ENCODE data around the gene USP25.

The USP25 gene

DNA sequence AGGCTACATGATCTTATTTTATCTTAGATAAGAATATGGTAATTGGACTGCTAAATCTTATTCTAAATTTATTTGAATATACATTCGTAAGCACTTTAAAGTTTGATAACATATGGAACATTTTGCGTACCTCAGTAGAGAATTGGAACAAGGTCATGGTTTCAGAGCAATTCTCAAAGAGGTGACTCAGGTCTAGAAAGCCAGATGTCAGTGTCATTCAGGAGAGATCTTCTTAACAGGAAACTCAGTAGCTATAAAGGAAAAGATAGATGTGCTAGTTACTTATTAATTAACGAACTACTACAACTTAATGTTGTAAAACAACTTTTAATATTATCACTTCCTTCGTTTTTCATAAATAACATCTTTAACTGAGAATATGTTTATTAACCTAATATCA, 142.5 kb downstream of the USP25 start:
- peaks cover 24 to 37% of the 10 kb centered on the region in 2 donors for H3K36me3 ChIP-seq (ENCODE audit: control insufficient read depth in 1 of 2, insufficient read depth in 2 of 2, low read length in 2 of 2)
- no peaks in the 10 kb centered on the region for H3K4me1 ChIP-seq (ENCODE audit: control insufficient read depth in 1 of 2, insufficient read depth in 2 of 2, low read length in 2 of 2)
- H3K27ac ChIP-seq (ENCODE audit: low read length): no peak overlapping the region
- no peaks in the 10 kb centered on the region for H3K9me3 ChIP-seq (ENCODE audit: control insufficient read depth in 1 of 2, low read length in 2 of 2)
- H3K4me3 ChIP-seq (ENCODE audit: low read depth in 1 of 2, low read length in 2 of 2): no peak overlapping the region
- no peaks in the 10 kb centered on the region for H3K27me3 ChIP-seq (ENCODE audit: low read depth, low read length)

DNA sequence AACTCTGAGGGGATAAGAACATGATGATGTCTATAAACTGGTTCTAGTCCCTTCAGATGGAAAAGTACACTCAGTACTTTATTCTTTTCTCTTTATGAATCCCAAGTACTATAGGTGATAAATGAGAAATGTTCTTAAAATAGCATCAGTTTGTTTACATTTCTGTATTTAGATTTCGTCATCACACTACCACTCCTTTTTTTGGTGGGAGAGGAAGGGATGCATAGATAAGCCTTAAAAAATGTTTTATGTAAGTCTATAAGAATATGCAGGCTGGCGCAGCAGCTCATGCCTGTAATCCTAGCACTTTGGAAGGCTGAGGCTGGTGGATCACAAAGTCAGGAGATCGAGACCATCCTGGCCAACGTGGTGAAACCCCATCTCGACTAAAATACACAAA, 144.8 kb downstream of the USP25 start:
- no peak overlapping the region for H3K4me3 ChIP-seq (ENCODE audit: low read depth in 1 of 2, low read length in 2 of 2)
- no peak overlapping the region for H3K27ac ChIP-seq (ENCODE audit: low read length)
- no peaks in the 10 kb centered on the region for H3K9me3 ChIP-seq (ENCODE audit: control insufficient read depth in 1 of 2, low read length in 2 of 2)
- peaks cover 28 to 30% of the 10 kb centered on the region in 2 donors for H3K36me3 ChIP-seq (ENCODE audit: control insufficient read depth in 1 of 2, insufficient read depth in 2 of 2, low read length in 2 of 2)
- no peaks in the 10 kb centered on the region for H3K27me3 ChIP-seq (ENCODE audit: low read depth, low read length)
- H3K4me1 ChIP-seq (ENCODE audit: control insufficient read depth in 1 of 2, insufficient read depth in 2 of 2, low read length in 2 of 2): no peaks in the 10 kb centered on the region

DNA sequence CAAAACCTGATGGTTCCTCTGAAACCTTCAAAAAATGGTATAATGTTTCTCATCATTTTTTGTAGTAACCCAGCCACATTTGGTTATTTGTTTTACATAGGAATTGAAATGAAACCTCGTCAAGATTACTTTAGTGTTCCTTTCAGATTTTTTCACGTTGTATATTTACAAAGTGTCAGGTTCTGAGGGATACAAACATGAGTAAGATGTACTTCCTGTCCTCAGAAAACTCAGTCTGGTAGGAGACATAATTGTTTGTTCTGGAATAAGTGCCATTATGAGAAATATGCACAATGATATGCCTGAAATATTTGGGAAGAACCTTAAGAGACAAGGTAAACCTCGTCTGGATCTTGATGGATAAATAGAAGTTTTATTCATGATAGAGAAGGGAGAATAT, 145.5 kb downstream of the USP25 start:
- no peak overlapping the region for H3K4me3 ChIP-seq (ENCODE audit: low read depth in 1 of 2, low read length in 2 of 2)
- no peaks in the 10 kb centered on the region for H3K9me3 ChIP-seq (ENCODE audit: control insufficient read depth in 1 of 2, low read length in 2 of 2)
- no peaks in the 10 kb centered on the region for H3K4me1 ChIP-seq (ENCODE audit: control insufficient read depth in 1 of 2, insufficient read depth in 2 of 2, low read length in 2 of 2)
- H3K27ac ChIP-seq (ENCODE audit: low read length): no peak overlapping the region
- H3K36me3 ChIP-seq (ENCODE audit: control insufficient read depth in 1 of 2, insufficient read depth in 2 of 2, low read length in 2 of 2): peaks cover 31 to 33% of the 10 kb centered on the region in 2 donors
- no peaks in the 10 kb centered on the region for H3K27me3 ChIP-seq (ENCODE audit: low read depth, low read length)

DNA sequence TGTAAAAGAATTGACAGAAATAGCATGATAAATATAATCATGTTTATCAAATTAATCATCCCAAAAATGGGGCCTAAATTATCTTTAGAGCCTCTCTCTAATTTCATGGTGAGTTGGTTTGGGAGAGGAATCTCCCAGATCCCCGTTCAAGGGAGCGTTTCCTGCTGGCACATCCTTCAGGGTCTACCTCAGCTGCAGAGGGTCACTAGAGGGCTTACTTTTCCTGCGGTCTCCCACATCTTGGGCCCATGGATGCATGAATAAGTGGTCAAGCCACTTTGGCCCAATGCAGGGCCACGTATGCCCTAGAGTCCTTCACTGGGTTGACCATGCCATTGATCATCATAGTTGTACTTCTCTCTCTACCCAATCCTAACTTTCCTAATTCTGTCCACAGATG, 164.1 kb downstream of the USP25 start:
- Histone ChIP-seq H3K36me3 (ENCODE audit: control insufficient read depth in 1 of 2, insufficient read depth in 2 of 2, low read length in 2 of 2) (no peaks in the 10 kb centered on the region), H3K27ac (ENCODE audit: low read length) (no peak overlapping the region), H3K27me3 (ENCODE audit: low read depth, low read length) (no peaks in the 10 kb centered on the region), H3K9me3 (ENCODE audit: control insufficient read depth in 1 of 2, low read length in 2 of 2) (no peaks in the 10 kb centered on the region), H3K4me1 (ENCODE audit: control insufficient read depth in 1 of 2, insufficient read depth in 2 of 2, low read length in 2 of 2) (peaks cover 0 to 3% of the 10 kb centered on the region in 2 donors), H3K4me3 (ENCODE audit: low read depth in 1 of 2, low read length in 2 of 2) (no peak overlapping the region)

DNA sequence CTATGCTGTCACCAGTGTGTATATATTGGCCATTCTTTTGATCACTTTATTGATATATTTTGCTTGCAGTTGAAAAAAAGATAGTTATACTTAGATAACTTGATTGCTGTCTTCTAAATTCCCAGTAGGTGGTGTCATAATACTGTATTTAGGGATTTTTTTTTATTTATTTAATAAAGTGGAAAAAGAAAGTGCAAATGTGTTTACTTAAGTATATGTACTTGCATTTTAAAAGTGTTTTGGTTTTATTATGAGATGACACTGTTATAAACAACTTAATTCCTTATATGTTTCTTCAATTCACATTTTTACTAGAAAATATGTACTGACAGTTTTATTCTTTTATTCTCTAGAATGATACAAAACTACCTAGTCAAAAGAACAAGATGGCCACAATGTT, 164.8 kb downstream of the USP25 start:
- no peaks in the 10 kb centered on the region for H3K36me3 ChIP-seq (ENCODE audit: control insufficient read depth in 1 of 2, insufficient read depth in 2 of 2, low read length in 2 of 2)
- no peaks in the 10 kb centered on the region for H3K9me3 ChIP-seq (ENCODE audit: control insufficient read depth in 1 of 2, low read length in 2 of 2)
- peaks cover 0 to 3% of the 10 kb centered on the region in 2 donors for H3K4me1 ChIP-seq (ENCODE audit: control insufficient read depth in 1 of 2, insufficient read depth in 2 of 2, low read length in 2 of 2)
- no peaks in the 10 kb centered on the region for H3K27me3 ChIP-seq (ENCODE audit: low read depth, low read length)
- no peak overlapping the region for H3K4me3 ChIP-seq (ENCODE audit: low read depth in 1 of 2, low read length in 2 of 2)
- H3K27ac ChIP-seq (ENCODE audit: low read length): no peak overlapping the region

DNA sequence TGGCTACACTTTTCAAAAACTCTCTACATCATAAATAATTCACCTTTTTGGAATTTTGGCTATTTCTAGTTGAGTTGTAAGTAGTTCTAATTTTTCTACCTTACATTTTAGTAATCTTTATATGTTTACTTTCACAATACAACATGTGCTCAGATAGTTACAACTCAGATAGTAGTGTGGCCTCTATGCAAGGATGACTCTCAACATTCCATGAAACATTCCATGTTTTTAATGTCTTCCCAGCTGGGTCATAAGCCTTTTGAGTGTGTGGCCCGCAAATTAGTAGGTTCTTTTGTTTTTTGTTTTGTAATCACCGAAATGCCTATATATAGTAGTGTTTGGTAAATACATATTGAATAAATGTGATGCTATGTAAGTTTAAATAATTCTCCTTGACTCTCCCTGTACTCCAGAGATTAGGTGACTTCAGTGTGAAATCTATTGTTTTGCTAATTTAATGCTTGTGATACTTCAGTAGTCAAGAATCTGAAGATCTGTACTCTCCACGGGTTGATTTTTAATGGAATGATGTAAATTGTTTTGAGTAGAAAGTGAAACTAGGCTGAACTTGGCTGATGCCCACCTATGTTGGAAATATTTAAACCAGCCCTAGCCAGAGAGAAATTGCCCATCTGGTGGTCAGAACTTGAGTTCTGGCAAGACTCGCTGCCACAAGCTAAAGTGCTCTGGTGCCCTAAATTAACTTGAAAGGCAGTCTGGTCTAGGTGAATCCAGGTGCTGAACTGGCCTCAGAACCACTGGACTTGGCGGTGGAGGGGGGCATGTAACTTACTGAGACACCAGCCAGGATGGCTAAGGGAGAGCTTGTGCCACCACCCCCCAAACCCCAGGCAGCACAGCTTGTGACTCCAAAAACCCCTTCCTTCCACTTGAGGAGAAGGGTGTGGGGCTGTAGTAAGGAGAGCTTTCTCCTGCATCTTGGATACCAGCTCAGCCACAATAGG, 165.6 kb downstream of the USP25 start:
- Histone ChIP-seq H3K9me3 (ENCODE audit: control insufficient read depth in 1 of 2, low read length in 2 of 2) (no peaks in the 10 kb centered on the region), H3K4me3 (ENCODE audit: low read depth in 1 of 2, low read length in 2 of 2) (no peak overlapping the region), H3K27me3 (ENCODE audit: low read depth, low read length) (no peaks in the 10 kb centered on the region), H3K27ac (ENCODE audit: low read length) (no peak overlapping the region), H3K4me1 (ENCODE audit: control insufficient read depth in 1 of 2, insufficient read depth in 2 of 2, low read length in 2 of 2) (peaks cover 0 to 3% of the 10 kb centered on the region in 2 donors), H3K36me3 (ENCODE audit: control insufficient read depth in 1 of 2, insufficient read depth in 2 of 2, low read length in 2 of 2) (no peaks in the 10 kb centered on the region)

DNA sequence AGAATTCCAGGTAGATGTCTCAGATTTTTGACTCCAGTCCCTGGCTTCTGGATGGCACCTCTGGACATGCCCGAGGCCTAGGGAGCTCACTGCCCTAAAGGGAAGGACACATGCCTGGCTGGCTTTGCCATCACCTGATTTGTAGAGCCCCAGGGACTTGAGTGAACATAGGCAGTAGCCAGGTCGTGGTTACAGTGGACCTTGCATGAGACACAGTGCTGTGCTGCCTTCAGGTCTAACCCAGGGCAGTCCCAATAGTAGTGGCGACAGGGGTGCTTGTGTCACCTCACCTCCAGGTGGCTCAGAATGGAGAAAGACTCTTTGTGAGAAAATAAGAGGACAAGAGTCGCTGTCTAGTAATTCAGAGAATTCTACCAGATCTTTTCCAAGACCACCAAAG, 166.7 kb downstream of the USP25 start:
- Histone ChIP-seq H3K36me3 (ENCODE audit: control insufficient read depth in 1 of 2, insufficient read depth in 2 of 2, low read length in 2 of 2) (no peaks in the 10 kb centered on the region), H3K4me3 (ENCODE audit: low read depth in 1 of 2, low read length in 2 of 2) (no peak overlapping the region), H3K4me1 (ENCODE audit: control insufficient read depth in 1 of 2, insufficient read depth in 2 of 2, low read length in 2 of 2) (peaks cover 0 to 3% of the 10 kb centered on the region in 2 donors), H3K9me3 (ENCODE audit: control insufficient read depth in 1 of 2, low read length in 2 of 2) (peaks cover 0 to under 1% of the 10 kb centered on the region in 2 donors), H3K27ac (ENCODE audit: low read length) (no peak overlapping the region), H3K27me3 (ENCODE audit: low read depth, low read length) (no peaks in the 10 kb centered on the region)

DNA sequence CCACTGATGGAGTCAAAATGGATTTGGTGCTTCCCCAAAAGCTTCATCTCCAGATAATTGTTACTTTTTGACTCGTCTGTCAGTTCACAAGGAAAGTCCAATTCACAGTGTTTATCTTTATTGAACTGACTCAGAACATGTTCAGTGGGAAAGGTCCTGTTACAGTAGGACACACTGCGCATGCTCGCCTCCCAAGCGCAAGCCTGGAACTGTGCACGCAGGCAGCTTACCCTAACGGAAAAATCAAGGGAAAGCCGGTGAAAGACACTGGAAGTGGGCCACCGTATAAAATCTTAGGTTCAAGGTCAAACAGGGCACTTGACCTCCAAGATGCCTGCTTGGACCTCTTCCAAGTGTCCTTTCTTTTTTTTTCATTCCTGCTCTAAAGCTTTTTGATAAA, 174.6 kb downstream of the USP25 start:
- Histone ChIP-seq H3K36me3 (ENCODE audit: control insufficient read depth in 1 of 2, insufficient read depth in 2 of 2, low read length in 2 of 2) (no peaks in the 10 kb centered on the region), H3K27ac (ENCODE audit: low read length) (no peak overlapping the region), H3K27me3 (ENCODE audit: low read depth, low read length) (no peaks in the 10 kb centered on the region), H3K9me3 (ENCODE audit: control insufficient read depth in 1 of 2, low read length in 2 of 2) (peaks cover 0 to 12% of the 10 kb centered on the region in 2 donors), H3K4me1 (ENCODE audit: control insufficient read depth in 1 of 2, insufficient read depth in 2 of 2, low read length in 2 of 2) (no peaks in the 10 kb centered on the region), H3K4me3 (ENCODE audit: low read depth in 1 of 2, low read length in 2 of 2) (no peak overlapping the region)

DNA sequence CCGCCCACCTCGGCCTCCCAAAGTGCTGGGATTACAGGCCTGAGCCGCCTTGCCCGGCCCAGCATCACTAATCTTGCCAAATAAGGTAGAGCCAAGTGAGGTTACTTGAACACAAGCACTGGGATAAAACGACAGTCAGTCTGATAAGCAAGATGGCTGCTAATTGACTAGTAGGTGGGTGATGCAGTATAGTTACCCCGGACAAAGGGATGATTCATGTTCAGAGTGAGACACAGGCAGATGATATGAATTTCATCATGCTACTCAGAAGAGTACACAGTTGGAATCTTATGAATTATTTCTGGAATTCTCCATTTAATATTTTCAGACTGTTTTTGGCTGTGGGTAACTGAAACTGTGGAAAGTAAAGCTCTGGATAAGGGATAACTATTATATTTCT, 178.4 kb downstream of the USP25 start:
- Histone ChIP-seq H3K27ac (ENCODE audit: low read length) (no peak overlapping the region), H3K36me3 (ENCODE audit: control insufficient read depth in 1 of 2, insufficient read depth in 2 of 2, low read length in 2 of 2) (no peaks in the 10 kb centered on the region), H3K27me3 (ENCODE audit: low read depth, low read length) (no peaks in the 10 kb centered on the region), H3K9me3 (ENCODE audit: control insufficient read depth in 1 of 2, low read length in 2 of 2) (peaks cover 0 to 13% of the 10 kb centered on the region in 2 donors), H3K4me1 (ENCODE audit: control insufficient read depth in 1 of 2, insufficient read depth in 2 of 2, low read length in 2 of 2) (no peaks in the 10 kb centered on the region), H3K4me3 (ENCODE audit: low read depth in 1 of 2, low read length in 2 of 2) (no peak overlapping the region)

DNA sequence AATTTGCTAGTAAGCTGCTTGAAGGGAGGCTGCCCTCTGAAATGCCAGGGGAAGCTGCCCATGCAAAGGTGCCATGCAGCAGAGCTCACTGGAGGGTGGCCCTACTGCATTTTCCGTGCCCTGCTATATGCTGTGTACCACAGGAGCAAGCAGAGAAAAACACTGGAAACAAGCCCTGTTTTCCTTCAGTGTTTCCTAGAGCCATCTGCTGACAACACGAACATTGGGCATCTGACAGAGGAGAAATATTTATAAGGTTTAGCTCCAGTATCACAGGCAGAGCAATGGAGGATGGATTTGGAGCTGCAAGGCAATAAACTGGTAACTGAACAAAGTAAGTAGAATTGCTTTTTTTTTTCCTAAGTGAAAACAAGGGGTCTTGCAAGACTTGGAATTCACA, 198.4 kb downstream of the USP25 start:
- H3K36me3 ChIP-seq (ENCODE audit: control insufficient read depth in 1 of 2, insufficient read depth in 2 of 2, low read length in 2 of 2): no peaks in the 10 kb centered on the region
- H3K4me1 ChIP-seq (ENCODE audit: control insufficient read depth in 1 of 2, insufficient read depth in 2 of 2, low read length in 2 of 2): no peaks in the 10 kb centered on the region
- no peaks in the 10 kb centered on the region for H3K27me3 ChIP-seq (ENCODE audit: low read depth, low read length)
- no peaks in the 10 kb centered on the region for H3K9me3 ChIP-seq (ENCODE audit: control insufficient read depth in 1 of 2, low read length in 2 of 2)
- H3K27ac ChIP-seq (ENCODE audit: low read length): no peak overlapping the region
- H3K4me3 ChIP-seq (ENCODE audit: low read depth in 1 of 2, low read length in 2 of 2): no peak overlapping the region

DNA sequence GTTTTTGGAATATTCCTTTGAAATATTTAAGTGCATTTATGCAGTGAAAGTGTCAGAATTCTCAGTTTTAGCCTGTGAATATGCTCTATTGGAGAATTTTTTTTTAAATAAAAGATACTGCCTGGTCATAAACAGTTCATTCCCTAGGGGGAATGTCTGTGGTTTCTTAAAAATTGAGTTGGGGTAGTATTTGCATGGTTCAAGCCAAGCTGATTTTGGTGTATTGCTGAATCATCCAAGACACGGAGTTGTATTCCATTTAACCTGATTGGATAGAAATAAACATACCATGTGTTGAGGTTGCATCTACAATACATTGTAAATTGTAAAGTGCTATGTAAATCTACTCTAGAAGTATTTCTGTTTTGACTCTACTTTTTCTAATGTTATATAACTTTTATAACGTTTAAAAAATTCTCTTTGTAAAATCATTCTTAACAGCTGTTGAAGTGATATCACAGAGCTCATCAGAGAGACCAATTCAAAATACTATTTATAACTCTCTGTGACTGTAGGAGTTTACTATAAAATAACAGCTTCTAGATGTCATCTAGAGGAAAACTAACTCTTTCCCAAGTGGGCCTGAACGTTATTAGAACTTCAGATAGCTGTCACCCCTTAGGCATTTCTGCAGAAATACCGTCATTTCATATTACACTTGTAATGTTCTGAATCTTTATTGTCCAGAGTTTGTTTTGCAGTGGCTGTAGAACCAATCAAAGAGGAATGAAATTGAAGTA, 199.1 kb downstream of the USP25 start:
- no peak overlapping the region for H3K4me3 ChIP-seq (ENCODE audit: low read depth in 1 of 2, low read length in 2 of 2)
- H3K4me1 ChIP-seq (ENCODE audit: control insufficient read depth in 1 of 2, insufficient read depth in 2 of 2, low read length in 2 of 2): no peaks in the 10 kb centered on the region
- H3K36me3 ChIP-seq (ENCODE audit: control insufficient read depth in 1 of 2, insufficient read depth in 2 of 2, low read length in 2 of 2): no peaks in the 10 kb centered on the region
- H3K27ac ChIP-seq (ENCODE audit: low read length): no peak overlapping the region
- H3K27me3 ChIP-seq (ENCODE audit: low read depth, low read length): no peaks in the 10 kb centered on the region
- no peaks in the 10 kb centered on the region for H3K9me3 ChIP-seq (ENCODE audit: control insufficient read depth in 1 of 2, low read length in 2 of 2)

Measured in muscle layer of duodenum (tissue), 2 donors.